B cell (primary cell): ENCODE results near the gene TNFRSF19.

ENCODE experiments used
- CTCF ChIP-seq: fragments of 200-600 bp; IDR thresholded peaks from one replicate; pipeline ENCODE4 v1.8.0; 2022; ENCODE audit warnings: antibody characterized with exemption, mild to moderate bottlenecking
- EZH2 ChIP-seq: IDR thresholded peaks from 2 replicates; pipeline ENCODE4 v1.6.1; 2012; ENCODE audit warnings: borderline replicate concordance, low read depth, mild to moderate bottlenecking, moderate library complexity, low read length; ENCODE audit not compliant: insufficient read depth, poor library complexity, severe bottlenecking

GRCh38 chr13:23673867-23674605 is 103.8 kb downstream of the TNFRSF19 start:
- TF ChIP-seq CTCF = no peak
- TF ChIP-seq EZH2 = no peak
